Neural cell (in vitro differentiated cells): ENCODE measurements around the gene SGSH.

ENCODE experiments used
- CTCF ChIP-seq: fragments of 450-650 bp; IDR thresholded peaks from 2 replicates; pipeline ENCODE4 v1.5.1; 2014; ENCODE audit warnings: antibody characterized with exemption, mild to moderate bottlenecking, moderate library complexity; ENCODE audit not compliant: poor library complexity, severe bottlenecking
- EZH2 ChIP-seq: fragments of 200-600, 300-800 bp; shearing (Covaris generic), sonication (generic); IDR thresholded peaks from 2 replicates; pipeline ENCODE4 v1.6.1; 2014; ENCODE audit warnings: antibody characterized with exemption, low read length, borderline replicate concordance, mild to moderate bottlenecking; ENCODE audit not compliant: insufficient read depth, poor library complexity, severe bottlenecking
- POLR2AphosphoS5 ChIP-seq: IDR thresholded peaks from 2 replicates; pipeline ENCODE4 v1.6.1; 2012
- TF ChIP-seq, protein P1 (sequence below): IDR thresholded peaks from 2 replicates; pipeline ENCODE4 v1.6.1; 2012; ENCODE audit warnings: borderline replicate concordance

GRCh38 chr17:80263253-80264204 lies 43.4 kb upstream of the SGSH start:
- TF ChIP-seq CTCF, result no peak
- no peak for TF ChIP-seq POLR2AphosphoS5
- no peak for TF ChIP-seq EZH2
- TF ChIP-seq, protein P1, sequence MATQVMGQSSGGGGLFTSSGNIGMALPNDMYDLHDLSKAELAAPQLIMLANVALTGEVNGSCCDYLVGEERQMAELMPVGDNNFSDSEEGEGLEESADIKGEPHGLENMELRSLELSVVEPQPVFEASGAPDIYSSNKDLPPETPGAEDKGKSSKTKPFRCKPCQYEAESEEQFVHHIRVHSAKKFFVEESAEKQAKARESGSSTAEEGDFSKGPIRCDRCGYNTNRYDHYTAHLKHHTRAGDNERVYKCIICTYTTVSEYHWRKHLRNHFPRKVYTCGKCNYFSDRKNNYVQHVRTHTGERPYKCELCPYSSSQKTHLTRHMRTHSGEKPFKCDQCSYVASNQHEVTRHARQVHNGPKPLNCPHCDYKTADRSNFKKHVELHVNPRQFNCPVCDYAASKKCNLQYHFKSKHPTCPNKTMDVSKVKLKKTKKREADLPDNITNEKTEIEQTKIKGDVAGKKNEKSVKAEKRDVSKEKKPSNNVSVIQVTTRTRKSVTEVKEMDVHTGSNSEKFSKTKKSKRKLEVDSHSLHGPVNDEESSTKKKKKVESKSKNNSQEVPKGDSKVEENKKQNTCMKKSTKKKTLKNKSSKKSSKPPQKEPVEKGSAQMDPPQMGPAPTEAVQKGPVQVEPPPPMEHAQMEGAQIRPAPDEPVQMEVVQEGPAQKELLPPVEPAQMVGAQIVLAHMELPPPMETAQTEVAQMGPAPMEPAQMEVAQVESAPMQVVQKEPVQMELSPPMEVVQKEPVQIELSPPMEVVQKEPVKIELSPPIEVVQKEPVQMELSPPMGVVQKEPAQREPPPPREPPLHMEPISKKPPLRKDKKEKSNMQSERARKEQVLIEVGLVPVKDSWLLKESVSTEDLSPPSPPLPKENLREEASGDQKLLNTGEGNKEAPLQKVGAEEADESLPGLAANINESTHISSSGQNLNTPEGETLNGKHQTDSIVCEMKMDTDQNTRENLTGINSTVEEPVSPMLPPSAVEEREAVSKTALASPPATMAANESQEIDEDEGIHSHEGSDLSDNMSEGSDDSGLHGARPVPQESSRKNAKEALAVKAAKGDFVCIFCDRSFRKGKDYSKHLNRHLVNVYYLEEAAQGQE, result no peak
